ENCODE results near the gene PTRHD1.

The PTRHD1 gene

DNA sequence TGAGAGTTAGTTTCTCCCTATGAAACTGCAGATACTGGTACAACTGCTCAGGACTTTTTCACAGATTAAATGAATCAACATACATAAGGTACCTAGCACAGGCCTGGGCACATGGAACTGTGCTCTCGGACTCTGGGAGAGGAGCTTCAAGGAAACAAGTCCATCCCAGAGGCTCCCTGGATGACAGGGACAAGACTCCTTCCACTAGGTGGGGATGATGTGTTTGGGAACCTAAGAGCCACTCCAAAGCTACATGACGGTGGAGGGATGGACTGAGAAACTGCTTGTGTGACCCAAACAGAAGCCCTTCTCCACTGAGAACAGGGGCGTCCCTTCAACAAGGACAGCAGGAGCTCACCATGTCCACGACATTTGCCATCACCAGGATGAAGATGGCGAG is 37.2 kb upstream of the PTRHD1 start:
- no peak for DNase-seq (ENCODE audit: low spot score)

DNA sequence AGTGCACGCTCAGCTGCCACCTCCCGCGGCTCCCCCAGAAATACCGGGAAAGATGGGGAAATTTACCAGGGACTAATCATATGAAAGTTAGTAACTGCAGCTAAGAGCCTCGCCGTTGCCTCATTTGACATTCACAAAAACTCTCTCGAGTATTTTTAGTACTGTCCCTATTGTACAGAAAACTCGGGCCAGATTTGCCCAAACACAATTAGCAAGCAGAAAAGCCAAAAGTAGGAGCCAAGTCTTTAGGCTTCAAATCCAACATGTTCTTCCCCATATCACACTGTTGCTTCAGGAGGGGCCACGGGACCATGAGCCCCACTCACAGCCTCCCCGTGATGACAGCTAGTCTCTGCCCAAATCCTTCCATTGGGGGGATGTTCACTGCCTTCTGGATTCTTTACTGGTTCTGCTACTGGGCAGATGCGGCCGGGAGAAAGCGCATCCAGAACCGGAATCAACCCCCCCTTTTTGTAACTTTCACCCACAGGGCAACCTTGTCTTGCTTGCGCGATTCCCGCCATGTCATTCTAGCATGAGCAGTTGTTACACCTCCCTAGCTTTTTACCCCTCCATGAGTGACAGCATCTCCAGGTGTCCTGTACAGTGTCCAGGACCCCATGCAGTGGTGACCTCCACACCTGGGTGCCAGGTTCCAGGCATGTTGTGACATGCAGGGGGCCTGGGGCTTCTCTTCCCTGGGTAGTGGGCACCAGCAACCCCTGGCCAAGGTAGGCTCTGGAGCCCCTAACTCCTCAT is 35.2 kb upstream of the PTRHD1 start:
- DNase-seq (ENCODE audit: low spot score), result no peak

DNA sequence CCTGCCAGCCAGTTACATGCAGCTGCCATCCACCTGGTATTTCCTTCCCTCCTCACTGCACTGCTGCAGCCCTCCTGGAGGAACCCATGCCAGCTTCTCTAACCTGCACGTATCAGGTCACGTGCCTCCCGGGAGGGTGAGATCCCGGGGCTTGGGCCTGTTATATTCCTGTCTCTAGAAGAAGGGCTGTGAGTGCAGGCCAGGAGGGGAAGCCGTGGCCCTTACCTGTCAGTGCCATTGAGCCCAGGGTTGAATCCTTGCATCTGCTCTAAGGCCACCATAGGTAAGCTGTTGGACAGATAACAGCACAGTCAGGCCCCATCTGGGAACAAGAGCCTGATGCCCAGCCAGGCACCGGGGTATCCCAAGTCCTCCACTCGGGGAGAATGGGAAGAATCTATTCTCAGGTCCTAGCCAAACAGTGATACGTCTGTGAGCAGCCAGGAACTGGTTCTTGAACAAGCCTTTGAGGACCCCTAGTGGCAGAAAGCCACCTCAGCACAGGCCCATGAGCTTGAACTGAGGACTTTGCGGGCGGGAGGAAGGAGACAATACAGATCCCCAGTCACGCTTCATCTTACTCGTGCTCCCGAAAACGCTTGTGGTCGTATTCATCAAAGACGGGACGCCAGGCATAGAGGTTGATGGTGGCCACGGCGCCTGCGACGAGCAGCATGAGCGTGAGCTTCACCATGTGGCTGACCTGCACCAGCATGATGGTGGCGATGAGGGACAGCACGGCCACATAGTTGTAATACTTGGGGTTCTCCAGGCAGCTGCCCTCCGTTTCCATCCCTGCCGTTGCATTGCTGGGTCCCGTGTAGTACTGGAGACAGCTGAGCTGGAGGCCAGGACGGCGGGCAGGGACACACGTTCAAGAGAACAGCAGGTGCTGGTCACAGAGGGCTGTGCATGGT is 34.4 kb upstream of the PTRHD1 start:
- DNase-seq (ENCODE audit: low spot score), result peak; percentile 79

DNA sequence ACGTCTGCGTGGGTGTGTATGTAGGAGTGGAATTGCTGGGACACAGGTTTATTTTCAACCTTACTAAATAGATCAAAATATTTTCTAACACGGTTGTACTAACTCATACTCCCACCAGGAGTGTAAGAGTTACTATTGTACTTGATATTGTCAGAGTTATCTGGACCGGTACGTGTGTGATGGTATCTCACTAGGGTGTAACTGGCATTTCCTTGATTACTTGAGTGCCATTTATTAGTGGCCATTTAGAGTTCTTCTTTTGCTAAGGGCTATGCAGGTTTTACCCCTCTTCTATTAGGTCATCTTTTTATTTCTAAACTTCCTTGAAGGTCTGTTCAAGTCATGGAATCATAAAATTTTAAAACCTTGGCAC is 33.6 kb upstream of the PTRHD1 start:
- no peak for DNase-seq (ENCODE audit: low spot score)

DNA sequence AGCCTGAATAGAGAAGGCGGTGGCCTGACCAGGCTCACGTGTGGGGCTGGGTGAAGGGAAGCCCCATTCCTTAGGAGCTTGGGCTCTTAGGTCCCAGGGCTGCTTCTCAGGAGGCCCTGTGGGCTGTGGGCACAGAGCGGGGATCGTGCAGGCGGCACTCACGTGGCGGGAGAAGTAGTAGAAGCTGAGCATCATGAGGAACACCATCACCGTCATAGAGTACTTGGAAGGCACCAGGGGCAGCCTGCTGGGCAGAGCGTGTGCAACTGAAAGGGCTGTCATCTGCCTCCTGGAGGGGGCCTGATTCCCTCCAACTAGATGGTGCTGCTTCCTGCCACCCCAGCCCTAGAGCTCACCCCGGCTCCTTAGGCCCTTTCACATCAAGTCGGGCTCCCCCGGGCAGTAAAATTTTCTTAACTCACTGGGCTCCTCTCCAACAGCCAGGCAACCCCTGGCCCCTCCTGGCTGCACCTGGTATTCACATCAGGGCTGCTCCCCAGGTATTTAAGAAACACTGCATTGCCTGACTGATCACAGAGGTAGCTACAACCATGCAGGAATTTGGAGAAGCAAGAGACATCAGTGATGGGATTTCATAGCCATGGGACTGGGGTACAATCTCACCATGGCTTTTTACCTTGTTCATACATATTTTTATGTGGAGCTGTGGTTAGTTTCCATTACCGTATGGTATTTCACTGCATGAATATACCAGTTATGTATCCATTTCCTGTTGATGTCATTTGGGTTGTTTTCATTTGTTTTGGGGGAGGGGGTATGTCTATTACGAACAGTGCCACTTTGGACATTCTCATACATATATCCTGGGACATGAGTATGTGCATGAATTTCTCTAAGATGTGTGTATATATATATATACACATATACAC is 32.9 kb upstream of the PTRHD1 start:
- no peak for DNase-seq (ENCODE audit: low spot score)

DNA sequence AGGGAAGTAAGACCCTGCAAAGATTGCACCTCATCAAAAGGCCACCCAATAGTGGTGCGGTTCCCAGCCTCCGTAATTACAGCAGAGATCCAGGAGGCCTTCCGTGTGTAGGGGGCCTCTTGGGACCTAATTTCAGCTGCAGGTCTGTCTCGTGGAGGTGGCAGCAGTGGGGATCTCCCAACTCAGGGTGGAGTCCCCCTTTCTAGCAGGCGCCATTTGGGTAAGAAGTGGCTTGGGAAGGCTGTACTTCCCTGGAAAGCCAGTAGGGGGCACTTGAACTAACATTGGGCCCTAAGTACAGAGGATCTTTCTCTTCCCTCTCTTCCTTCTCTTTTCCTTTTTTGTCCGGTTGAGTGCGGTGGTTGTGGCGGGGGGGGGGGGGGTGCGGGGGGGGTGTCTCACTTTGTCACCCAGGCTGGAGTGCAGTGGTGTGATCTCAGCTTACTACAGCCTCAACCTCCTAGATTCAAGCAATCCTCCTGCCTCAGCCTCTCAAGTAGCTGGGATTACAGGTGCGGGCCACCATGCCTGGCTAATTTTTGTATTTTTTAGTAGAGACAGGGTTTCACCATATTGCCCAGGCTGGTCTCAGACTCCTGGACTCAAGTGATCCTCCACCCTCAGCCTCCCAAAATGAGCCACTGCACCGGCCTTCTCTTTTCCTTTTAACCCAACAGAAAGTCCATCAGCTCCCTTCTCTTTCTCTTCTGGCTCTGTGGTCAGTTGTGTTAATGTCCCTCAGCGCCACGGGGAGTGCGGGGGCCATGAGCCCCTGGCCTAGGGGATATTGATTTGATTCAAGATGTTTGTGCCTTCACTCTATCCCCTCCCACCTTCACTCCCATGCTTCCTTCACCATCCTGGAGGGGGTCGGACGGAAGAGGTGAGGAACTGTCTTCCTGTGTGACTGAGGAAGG is 32.0 kb upstream of the PTRHD1 start:
- peak; percentile 62 for DNase-seq (ENCODE audit: low spot score)

DNA sequence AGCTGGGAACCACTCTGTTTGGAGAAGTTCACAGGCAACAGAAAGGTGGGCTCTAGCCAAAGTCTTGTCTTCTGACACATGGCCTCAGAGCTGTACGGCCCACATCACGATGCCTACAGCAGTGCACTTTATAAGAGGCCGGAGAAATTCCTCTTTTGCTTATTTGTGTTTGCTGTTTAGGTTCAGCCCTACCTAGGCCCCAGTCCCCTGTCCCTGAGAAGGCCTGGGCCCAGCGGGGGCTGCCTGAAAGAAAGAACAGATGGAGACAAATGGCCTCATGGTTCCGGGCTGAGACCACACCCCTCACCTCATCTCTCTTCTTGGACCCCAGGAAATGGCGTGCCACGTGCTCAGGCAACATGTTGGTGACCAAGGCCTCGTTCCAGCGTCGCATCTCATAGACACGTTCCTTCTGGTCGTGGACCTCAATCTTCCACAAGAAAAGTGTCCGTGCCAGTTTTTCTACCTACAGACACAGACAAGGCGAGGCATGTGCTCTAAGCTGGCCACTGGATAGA is 30.9 kb upstream of the PTRHD1 start:
- DNase-seq (ENCODE audit: low spot score), result no peak

DNA sequence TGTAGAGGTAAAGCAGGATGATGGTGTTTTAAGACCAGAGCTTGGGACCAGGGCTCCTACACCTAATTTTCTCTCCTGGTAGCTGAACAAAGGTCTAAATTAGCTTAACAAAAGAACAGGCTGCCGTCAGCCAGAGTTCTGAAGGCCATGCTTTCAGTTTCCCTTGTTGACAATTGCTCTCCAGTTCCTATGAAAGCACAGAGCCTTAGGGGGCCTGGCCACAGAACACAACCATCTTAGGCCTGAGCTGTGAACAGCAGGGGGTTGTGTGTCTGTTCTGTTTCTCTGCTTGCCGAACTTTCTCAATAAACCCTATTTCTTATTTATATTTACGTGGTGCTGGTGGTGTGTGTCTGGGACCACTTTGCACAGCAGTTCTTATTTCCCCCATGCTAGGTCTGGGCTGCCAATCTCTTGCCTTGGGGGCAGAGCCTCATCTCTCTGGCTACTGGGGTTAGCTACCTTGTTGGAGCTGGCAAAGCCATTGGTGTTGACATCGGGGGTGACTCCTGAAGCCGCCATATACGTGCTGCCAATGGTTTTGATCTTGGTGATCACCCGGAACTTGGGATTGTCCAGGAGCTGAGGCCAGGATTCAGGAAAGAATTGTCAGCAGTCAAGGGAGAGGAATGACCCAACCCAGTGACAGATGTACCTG is 29.0 kb upstream of the PTRHD1 start:
- DNase-seq (ENCODE audit: low spot score), result no peak

DNA sequence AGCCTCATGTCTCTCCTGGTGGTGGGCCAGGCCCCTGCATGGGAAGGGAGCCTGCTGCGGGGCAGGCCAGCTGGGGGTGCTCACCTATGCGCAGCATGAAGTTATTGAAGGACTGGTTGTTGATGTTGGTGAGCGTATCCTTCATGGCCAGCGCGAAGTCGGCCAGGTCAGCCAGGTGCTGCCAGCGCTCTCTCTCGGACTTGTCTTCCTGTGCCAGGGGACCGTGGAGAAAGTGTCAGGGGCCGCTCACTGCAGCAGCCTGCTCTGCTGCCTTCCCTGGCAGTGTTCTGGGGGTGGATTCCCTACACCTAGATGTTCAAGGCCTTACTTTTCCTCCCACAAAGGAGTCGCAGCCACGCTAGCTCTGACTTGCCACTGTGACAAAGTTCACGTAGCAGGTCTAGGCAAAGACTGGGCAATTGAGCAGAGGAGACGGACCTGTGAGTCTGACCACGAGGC is 28.3 kb upstream of the PTRHD1 start:
- no peak for DNase-seq (ENCODE audit: low spot score)

DNA sequence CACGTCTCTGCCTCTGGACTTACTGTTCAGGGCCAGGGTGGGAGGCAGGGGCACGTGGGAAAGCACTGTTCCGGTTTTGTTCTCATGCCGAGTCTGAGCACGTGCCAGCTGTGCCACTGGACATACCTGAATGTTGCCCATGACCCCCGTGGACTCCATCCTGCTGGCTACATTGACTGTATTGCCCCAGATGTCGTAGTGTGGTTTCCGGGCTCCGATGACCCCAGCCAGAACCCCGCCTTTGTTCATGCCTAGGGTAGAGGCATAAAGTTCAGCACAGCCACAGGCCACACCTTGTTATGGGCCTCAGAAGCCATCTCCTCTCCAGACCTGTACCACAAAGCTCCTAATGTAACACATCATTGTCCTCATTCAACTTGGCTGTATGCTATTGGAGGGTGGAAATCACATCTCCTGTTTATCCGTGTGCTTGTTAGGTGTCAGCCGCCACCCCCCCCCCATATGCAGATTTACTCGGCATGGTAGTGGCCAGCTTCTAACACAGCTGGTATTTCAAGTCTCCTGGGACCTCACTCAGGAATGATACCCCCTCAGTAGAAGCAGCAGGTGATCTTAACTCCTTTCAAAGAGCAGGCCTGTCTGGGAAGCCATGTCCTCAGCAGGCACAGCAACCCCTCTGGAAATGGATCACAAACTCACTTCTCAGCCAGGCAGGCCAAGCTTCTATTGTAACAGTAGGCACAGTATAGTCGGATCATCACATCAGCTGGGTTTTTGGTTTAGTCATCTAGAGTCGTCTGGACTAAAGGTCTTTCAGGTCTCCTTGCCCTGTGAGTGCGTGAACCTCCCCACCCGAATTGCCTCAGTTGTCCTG is 27.6 kb upstream of the PTRHD1 start:
- no peak for DNase-seq (ENCODE audit: low spot score)

DNA sequence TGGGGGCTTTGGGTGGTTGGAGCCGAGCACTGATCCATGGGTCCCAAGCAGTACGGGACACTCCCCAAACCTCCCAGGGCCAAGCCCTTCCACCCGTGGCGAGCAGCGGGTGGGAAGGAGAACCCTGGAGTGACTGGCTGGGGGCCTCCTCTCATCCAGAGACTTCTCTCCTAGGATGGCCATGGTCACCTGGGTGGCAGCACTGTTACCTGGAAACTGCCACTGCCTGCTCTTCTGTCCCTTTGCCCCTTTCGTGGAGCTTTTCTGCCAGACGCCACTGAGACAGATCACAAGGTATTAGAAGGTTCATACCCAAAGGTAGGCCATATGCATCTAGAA is 27.0 kb upstream of the PTRHD1 start:
- no peak for DNase-seq (ENCODE audit: low spot score)

DNA sequence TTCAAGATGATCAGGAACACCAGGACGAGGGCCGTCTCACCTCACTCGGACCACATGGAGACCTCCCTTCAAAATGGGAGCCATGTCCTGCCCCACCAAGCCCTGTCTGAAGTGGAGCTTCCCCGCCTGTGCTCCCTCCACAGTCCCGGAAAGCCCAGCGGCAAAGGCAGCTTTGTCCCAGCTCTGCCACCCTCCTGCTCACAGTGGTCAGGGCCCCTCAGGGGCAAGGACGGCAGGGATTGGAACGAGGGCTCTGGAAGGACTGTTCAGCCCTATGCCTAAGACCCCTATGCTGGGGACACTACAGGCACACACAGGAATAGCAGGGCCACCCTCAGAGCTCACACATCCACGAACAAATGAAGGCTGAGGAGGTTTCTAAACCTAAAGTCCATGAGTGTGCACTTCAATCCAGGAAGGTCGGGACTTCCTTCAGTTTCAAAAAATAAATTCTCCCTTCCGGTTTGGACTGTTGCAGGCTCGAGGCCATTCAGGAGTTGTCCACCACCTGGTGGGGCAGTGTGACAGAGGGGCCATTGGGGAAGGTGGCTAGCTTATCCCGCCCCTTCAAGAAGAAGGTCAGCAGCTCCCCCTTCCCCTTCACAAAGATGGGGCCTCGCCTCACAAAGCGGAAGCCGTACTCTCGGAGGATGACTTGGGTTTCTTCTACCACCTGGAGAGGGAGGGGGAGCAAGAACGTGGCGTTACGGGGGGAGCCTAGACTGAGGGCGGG is 26.4 kb upstream of the PTRHD1 start:
- DNase-seq (ENCODE audit: low spot score), result no peak

DNA sequence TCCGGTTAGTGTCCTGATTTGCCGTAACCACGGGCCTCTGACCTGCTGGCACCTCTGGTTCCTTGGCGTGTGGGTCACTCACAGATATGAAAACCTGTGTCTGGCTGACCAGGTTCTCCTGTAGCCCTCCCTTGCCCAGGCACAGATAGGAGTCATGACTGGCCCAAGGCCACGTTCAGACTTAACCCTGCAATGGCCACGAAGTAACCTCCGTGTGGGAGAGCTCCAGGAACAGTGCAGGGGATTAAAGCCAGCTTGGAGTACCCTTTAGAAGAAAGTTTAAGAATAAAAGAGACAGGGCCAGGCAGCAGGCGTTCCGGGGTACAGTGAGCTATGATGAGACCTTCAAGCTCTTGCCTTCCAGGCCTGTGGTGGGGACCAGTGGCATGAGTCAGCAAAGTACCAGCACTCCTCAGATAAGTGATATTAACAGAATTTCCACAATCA is 25.6 kb upstream of the PTRHD1 start:
- no peak for DNase-seq (ENCODE audit: low spot score)

DNA sequence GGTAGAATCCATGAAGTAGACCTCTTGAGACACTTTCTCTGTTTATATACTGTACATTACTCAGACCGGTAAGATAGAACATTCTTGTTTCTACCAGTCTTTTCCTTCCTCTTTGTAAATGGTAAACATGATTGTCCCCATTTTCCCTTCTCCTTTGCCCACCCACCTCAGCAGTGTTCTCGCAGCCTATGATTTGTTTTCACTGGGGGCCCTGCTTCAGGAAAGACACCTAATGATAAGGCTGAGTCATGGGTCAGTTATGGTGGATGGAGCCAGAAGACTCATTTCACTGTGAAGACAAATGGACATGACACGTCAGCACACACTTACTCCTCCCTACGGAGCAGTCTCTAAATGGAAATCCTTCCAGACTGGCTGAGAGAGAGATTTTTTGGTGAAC is 23.7 kb upstream of the PTRHD1 start:
- no peak for DNase-seq (ENCODE audit: low spot score)

DNA sequence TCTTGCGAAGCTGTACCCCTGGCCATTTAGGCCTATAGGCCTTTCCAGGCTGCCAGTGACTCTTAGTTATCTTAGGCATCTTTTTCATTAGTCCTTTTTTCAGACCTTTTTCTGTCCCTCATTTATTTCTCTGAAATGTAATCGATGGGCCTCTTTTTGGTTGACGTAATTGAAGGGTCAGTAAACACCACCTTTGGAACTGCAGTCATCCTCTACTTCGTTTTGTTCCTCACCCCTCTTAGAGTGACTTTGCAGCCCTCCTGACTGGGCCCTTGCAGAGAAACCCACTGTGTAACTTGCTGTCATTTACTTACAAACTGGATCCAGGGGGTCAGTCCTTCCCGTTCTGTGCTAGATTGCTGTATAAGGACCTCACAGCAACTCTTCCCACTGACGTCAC is 23.2 kb upstream of the PTRHD1 start:
- no peak for DNase-seq (ENCODE audit: low spot score)

DNA sequence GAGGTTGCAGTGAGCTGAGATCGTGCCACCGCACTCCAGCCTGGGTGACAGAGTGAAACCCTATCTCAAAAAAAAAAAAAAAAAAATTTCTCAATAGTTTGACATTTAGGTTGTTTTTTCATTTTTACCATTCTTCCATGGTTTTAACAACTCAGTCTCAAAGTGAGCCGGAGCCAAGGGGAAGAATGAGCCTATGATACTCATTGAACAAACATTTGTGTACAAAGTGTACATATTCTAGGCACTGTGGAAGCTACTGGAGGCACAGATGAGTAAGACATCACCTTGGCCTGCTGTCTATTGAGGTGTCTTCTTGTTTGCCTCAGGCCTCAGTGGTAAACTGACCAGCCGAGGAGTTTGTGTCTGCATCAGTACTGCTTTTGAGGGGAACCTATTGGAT is 22.0 kb upstream of the PTRHD1 start:
- DNase-seq (ENCODE audit: low spot score), result no peak

DNA sequence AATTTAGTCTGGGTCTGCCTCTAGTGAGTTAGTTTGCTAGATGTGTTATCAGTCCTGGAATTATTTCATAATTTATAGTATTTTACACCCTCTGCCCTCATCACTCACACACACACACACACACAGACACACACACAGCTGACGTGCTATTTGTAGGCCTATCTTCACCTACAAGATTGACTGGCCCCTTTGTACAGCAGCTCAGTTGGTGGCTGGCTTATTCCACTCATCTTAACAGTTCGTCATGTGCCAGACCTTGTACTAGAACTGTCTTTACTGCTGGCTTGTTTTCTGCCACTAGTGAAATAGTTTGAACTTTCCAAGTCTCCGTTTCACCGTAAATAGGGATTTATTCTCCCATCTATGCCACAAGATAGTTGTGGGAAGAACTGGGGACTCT is 21.3 kb upstream of the PTRHD1 start:
- no peak for DNase-seq (ENCODE audit: low spot score)

DNA sequence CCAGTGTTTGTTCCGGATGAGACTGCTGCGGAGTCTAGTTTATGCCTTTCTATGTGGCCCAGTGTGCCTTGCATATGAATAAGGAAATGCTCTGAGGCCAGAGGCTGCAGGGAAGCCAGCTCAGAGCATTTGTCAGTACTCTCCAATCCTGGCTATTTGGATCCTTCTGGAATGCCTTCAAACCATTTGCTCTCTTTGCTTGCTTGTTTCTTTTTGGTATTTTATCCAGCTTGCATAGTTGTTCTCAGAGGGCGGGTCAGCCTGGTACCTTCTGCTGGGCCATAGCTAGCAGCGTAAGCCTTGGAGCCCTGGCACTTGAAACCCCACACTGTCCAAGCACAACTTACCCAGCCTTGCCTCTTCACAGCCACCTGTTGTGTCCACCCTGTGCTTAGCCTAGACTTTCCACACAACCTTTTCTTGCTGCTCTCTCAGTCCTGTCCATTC is 20.5 kb upstream of the PTRHD1 start:
- no peak for DNase-seq (ENCODE audit: low spot score)

Measured in hematopoietic multipotent progenitor cell treated with erythropoietin and hydrocortisone succinate and interleukin-3 and kit ligand, for 15 days (in vitro differentiated cells).